Left lung (tissue), 10 donors: ENCODE results near the gene OLA1. TPM values are rescaled to one million over a fixed set of nuclear protein-coding genes. Genes with fewer than 3 reads are reported as not detected.

Experiments used
- ATAC-seq: fragments of 200-7000 bp; cut with Tn5 transposase; one replicate; pipeline ENCODE4 v1.9.1; 2020; ENCODE audit warnings: moderate library complexity
- DNase-seq, 4 donors: peaks; one replicate each; pipeline ENCODE4 v3.0.0-alpha.2; 2013 to 2020
- H3K27ac ChIP-seq, 2 donors: fragments of 200-600 bp; sonication (generic) in 1 of 2; one replicate each; pipeline versions ENCODE4 v1.5.0 to v1.8.0; 2020 to 2021
- H3K27me3 ChIP-seq, 2 donors: fragments of 200-600 bp; sonication (generic) in 1 of 2; one replicate each; pipeline versions ENCODE4 v1.5.0 to v1.8.0; 2020 to 2021
- H3K36me3 ChIP-seq, 2 donors: fragments of 200-600 bp; sonication (generic) in 1 of 2; one replicate each; pipeline versions ENCODE4 v1.5.0 to v1.8.0; 2020 to 2021
- H3K4me1 ChIP-seq, 2 donors: fragments of 200-600 bp; one replicate each; pipeline ENCODE4 v1.8.0; 2021
- H3K4me3 ChIP-seq, 2 donors: fragments of 200-600 bp; sonication (generic) in 1 of 2; one replicate each; pipeline versions ENCODE4 v1.5.0 to v1.8.0; 2020 to 2021; ENCODE audit warnings: mild to moderate bottlenecking in 1 of 2
- H3K9me3 ChIP-seq, 2 donors: fragments of 200-600 bp; sonication (generic) in 1 of 2; one replicate each; pipeline versions ENCODE4 v1.5.0 to v1.8.0; 2020 to 2021
- intact Hi-C, 2 donors: fragments of 100-400 bp; cut with DNase I; formaldehyde crosslinking; loops; one replicate each; pipeline versions ENCODE4 v1.11.2 to v1.14.2; 2022
- polyA plus RNA-seq, 6 donors: library from polyadenylated mRNA; unstranded; fragments of 120-200 nt; gene quantifications; one replicate each; pipeline ENCODE4 v1.2.1, GENCODE V29; 2013; ENCODE audit not compliant: insufficient read length in 6 of 6
- total RNA-seq, 2 donors: library from RNA; stranded (reverse); fragmentation: NEBNext Ultra II Directional; extraction: Animal tissue kit (Norgen Biotek cat#: 25700); gene quantifications; one replicate each; pipeline ENCODE4 v1.2.1, GENCODE V29; 2021
- TF ChIP-seq, protein P1 (sequence below), 2 donors: fragments of 200-600 bp; sonication (generic) in 1 of 2; IDR thresholded peaks; one replicate each; pipeline versions ENCODE4 v1.5.0 to v1.8.0; 2021; ENCODE audit warnings: antibody characterized with exemption in 2 of 2
- donor health status: DM: no; HTN: yes; CAD: no.
- donor health status: DM: no; HTN: no; CAD: no.

OLA1 gene
- total and polyA plus RNA-seq, 8 donors, result 66.3 to 130 (median 112) TPM

DNA sequence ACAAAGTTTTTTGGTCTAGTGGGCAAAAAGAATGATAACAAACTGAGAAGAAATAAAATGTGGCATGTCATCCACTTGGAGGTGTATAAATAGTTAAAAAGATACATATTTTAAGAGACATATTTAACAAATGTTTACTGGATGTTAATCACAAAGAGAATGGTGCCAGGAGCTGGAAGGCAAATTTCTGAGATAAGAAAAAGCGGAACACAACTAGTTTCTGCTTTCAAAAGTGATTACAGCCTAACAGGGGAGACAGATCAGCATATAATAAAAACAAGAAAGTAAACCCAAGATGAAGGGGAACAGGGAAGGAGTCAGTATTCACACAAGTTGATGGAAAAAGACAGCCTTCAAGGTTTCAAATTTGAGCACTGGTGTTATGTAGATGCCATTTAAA, 91.3 kb downstream of the OLA1 start:
- ATAC-seq (no peak), DNase-seq (no peak)
- no peaks in the 10 kb centered on the region for H3K27me3 ChIP-seq
- intact Hi-C loops, result no loop called here
- no peaks in the 10 kb centered on the region for H3K4me1 ChIP-seq
- no peaks in the 10 kb centered on the region for H3K36me3 ChIP-seq
- H3K27ac ChIP-seq, result no peak overlapping the region
- H3K4me3 ChIP-seq, result no peak overlapping the region
- TF ChIP-seq, protein P1, sequence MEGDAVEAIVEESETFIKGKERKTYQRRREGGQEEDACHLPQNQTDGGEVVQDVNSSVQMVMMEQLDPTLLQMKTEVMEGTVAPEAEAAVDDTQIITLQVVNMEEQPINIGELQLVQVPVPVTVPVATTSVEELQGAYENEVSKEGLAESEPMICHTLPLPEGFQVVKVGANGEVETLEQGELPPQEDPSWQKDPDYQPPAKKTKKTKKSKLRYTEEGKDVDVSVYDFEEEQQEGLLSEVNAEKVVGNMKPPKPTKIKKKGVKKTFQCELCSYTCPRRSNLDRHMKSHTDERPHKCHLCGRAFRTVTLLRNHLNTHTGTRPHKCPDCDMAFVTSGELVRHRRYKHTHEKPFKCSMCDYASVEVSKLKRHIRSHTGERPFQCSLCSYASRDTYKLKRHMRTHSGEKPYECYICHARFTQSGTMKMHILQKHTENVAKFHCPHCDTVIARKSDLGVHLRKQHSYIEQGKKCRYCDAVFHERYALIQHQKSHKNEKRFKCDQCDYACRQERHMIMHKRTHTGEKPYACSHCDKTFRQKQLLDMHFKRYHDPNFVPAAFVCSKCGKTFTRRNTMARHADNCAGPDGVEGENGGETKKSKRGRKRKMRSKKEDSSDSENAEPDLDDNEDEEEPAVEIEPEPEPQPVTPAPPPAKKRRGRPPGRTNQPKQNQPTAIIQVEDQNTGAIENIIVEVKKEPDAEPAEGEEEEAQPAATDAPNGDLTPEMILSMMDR (IDR thresholded peaks at IDR 0.05), result no peak
- H3K9me3 ChIP-seq, result no peaks in the 10 kb centered on the region

DNA sequence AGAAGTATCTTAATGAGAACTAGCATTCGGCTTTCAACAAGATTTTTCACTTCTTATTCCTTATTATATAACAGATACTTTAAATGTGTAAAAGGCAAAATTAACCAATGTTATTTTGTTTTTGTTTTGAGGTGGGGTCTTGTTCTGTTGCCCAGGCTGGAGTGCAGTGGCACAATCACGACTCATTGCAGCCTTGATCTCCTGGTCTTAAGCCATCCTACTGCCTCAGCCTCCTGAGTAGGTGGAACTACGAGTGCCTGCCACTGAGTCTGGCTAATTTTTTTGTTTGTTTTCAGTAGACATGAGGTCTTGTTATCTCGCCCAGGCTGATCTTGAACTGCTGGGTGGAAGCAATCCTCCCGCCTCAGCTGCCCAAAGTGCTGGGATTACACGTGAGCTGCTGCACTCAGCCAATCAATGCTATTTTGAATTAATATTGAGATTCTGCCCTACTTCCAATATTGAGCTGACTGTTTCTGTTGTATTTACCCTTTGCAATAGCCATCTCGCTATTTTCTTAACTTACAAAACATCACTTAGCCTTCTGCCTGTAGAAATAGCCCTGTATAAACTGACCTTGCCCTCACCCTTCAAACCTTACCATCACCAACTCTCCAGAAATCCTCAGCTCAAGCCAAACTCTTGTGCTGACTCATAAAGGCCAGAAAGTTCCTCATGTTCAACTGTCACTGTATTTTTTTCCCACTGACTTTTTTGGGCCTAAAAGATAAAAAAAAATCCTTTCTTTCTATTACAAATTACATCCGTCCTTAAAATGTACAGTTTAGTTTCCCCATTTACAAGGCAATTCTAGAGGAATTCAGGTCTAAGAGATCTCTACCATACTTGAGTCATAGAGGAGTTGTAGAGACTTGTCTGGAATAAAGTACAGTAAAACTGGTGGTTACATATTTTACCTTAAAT, 94.3 kb downstream of the OLA1 start:
- Histone ChIP-seq H3K27ac (no peak overlapping the region), H3K4me1 (no peaks in the 10 kb centered on the region), H3K9me3 (no peaks in the 10 kb centered on the region), H3K4me3 (no peak overlapping the region), H3K27me3 (no peaks in the 10 kb centered on the region), H3K36me3 (no peaks in the 10 kb centered on the region)
- peak; percentile 63 for ATAC-seq
- TF ChIP-seq, protein P1 (IDR thresholded peaks at IDR 0.05), result no peak
- DNase-seq, result no peak
- intact Hi-C loops, result no loop called here

DNA sequence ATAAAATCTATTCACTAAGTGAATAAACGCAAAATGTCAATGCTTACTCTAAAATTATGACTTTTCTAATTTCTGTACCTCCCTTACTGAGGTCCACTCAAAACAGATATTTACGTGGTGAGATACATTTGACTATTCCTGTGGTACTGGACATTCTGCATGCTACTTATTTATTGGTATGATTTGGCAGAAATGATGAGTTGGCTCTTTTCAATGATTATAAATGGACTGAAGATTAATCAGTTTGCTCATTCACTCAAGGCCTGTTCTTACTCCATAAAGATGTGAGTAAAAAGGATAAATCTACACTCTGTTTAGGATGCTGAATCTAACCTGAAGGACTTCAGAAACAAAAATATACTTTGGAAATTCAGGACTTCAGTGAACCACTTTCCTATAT, 98.8 kb downstream of the OLA1 start:
- TF ChIP-seq, protein P1 (IDR thresholded peaks at IDR 0.05), result no peak
- Histone ChIP-seq H3K4me3 (no peak overlapping the region), H3K36me3 (no peaks in the 10 kb centered on the region), H3K27ac (no peak overlapping the region), H3K4me1 (no peaks in the 10 kb centered on the region), H3K27me3 (no peaks in the 10 kb centered on the region), H3K9me3 (no peaks in the 10 kb centered on the region)
- ATAC-seq, result no peak
- no peak for DNase-seq
- intact Hi-C loops, result no loop called here

DNA sequence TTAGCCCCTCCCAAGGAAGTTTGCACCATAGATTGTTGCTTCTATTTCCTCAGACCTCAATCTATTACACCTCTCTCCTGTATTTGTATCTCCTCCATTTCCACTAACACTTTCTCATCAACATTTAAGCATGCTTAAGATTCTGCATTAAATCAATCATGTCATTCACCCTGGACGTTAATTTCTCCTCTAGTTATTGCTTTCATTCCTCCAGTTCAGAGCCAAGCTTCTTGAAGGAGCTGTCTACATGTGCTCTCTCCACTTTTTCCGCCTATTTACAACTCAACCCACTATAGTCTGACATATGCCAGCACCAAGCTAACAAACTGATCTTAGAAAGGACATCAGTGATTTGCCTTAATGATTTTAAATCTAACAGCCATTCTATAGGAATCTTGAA, 99.5 kb downstream of the OLA1 start:
- Histone ChIP-seq H3K4me1 (no peaks in the 10 kb centered on the region), H3K27ac (no peak overlapping the region), H3K9me3 (no peaks in the 10 kb centered on the region), H3K36me3 (no peaks in the 10 kb centered on the region), H3K4me3 (no peak overlapping the region), H3K27me3 (no peaks in the 10 kb centered on the region)
- DNase-seq, result no peak
- TF ChIP-seq, protein P1 (IDR thresholded peaks at IDR 0.05), result no peak
- intact Hi-C loops, result no loop called here
- ATAC-seq, result no peak

DNA sequence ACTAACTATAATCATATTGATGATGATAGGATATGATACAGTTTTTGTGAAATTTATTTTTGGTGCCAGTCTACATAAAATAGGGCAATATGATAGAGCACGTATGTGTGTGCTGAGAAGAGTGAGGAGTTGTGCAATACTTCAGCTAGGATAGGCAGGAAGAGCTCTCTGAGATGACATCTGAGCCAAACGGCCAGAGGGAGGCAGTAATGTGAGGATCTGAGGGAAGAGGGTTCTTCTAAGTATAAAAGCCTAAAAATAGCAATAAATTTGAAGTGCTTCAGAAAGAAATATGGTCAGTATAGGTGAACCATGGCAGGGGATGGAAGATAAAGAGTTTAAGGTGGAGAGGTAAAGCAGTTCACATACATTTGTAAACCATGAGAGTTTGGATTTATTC, 102.5 kb downstream of the OLA1 start:
- no peak for ATAC-seq
- H3K27ac ChIP-seq, result no peak overlapping the region
- H3K27me3 ChIP-seq, result no peaks in the 10 kb centered on the region
- H3K36me3 ChIP-seq, result no peaks in the 10 kb centered on the region
- no peaks in the 10 kb centered on the region for H3K4me1 ChIP-seq
- no peaks in the 10 kb centered on the region for H3K9me3 ChIP-seq
- no peak overlapping the region for H3K4me3 ChIP-seq
- intact Hi-C loops, result no loop called here
- DNase-seq, result no peak
- TF ChIP-seq, protein P1 (IDR thresholded peaks at IDR 0.05), result no peak
